GM19351 (cell line): ENCODE data around the gene FNDC8.
A peak's percentile ranks its signal among the peaks of the same experiment; 100 is the strongest.
"Not testable (repeated sequence)": the region's sequence is repeated elsewhere in the genome, so short reads cannot be mapped to it uniquely, and the experiment has no call there.

Source experiments
- ATAC-seq: cut with Tn5 transposase; IDR thresholded peaks from one replicate; pipeline ENCODE4 v1.9.1; 2021; ENCODE audit warnings: mild to moderate bottlenecking, moderate library complexity; ENCODE audit not compliant: unreplicated experiment

The FNDC8 gene

DNA sequence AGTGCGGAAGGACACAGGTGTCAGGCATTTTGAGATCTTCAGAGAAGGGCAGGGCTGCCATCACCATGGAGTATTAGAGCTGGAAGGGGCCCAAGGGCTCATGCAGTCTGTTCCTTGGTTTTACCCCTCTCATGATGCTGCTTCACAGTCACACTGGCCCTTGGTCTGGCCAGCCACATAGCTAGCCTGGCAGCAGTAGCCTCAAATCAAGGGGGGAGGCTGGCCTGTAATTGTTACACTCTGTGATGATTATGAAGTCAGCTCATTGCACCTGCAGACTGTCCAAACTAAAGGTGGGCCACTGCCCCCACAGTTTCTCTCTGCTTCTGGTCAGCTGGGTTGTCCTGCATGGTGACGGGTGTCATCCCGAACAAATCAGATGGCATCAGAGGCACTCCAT is at the start of gene FNDC8:
Gene FNDC8, plus strand, starts transcription at position 301 of the 400 bp plus-strand sequence. Its CDS starts 79 bp downstream, at position 380.
- ATAC-seq, result no peak

DNA sequence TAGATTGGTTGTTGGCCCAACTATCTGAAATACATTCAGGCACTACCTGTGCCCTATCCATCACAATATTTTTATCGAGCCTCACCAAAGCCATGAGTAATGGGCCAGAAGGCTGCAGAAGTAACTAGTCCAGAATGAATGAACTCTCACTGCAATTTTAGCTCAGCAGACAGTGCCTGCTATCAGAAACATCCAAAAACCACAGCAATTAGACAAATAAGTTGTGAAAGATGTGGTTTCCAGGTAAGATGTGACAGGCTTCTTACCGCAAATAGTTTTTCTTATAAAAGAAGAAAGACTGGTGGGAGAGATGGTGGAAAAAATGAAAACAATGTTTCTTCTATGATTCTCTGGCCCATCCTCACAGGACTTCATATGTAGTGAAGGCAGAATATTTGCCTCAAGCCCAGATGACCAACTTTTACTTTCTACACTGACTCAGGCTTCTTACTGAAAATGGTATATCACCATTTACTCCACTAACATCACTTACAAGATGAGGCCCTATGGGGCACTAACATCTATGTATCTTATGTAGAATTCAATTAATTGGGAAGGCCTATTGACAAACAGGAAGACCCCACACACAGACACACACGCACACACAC is 48.1 kb upstream of the FNDC8 start:
- ATAC-seq, result no peak

DNA sequence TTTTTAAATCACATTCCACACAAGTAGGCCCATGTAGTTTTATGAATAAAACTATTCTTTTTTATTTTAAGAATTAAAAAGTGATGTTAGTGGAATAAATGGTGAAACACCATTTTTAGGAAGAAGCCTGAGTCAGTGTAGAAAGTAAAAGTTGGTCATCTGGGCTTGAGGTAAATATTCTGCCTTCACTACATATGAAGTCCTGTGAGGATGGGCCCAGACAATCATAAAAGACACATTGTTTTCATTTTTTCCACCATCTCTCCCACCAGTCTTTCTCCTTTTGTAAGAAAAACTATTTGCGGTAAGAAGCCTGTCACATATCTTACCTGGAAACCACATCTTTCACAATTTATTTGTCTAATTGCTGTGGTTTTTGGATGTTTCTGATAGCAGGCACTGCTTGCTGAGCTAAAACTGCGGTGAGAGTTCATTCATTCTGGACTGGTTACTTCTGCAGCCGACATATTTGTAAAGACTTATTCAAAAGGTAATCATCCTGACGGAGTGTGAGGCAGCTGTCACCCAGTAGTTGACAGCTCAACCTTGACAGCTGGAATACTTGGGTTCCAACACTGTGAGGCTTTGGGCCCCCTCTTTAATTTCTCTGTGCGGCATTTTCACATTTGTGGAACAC is 47.3 kb upstream of the FNDC8 start:
- ATAC-seq, result no peak

DNA sequence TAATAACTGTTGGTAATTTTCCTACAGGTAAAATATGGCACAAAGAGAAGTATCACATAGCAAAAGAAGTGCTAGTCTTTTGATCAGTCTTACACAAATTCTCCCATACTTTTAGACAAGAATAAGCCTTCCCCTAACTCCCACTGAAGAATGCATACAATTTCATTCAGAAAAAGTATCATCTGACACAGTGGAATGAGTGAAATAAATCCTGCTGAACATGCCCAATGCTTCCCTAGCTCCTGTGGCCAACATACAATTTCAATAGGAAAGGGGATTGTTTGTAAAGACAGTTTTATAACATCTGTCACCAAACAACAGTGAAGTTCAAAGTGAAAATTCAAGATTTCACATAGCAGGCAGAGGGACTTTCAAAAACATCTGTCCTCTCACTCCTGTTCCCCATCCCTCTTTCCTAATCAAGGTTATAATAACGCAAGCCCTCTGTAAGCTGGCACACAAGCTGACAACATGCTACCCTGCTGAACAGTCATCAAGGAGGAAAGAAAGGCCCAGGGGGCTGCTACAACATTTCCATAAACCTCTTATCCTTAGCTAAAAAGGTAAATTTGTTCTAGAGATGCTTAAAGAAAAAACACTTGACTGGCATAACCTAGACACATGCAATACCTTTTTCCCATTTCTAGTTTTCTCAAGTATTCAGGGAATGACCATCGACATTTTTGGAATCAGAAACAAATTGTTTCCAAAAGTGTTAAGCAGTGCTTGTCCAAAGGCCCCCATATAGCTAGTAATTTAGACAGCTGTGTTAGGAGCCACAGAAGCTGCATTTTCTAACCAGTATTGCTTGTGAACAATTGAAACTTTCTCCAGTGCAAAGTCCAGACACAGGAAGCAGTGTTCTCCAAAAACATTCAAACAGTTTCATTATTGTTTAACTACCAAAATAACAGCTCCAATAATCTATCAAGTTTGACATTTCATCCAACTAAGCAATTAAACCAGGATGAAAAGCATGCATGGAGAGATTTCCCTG is 46.4 kb upstream of the FNDC8 start:
- ATAC-seq, result no peak

DNA sequence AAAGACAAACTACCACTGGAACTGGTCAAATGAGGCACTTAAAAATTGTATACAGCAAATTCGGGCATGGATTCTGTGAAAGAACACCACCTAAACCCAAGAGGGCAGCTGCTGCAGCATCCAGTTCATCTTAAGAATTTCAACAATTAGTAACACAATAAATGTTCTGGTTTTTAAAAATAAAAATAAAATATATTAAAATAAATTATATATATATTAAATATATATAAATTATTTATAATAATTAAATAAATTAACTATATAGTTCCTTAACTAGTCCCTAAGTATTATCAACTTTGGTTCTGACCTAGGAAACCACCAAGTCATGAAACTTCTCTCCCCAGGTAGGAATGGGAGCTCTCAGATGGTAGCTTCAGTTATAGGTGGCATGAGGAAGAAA is 44.5 kb upstream of the FNDC8 start:
- ATAC-seq, result no peak

DNA sequence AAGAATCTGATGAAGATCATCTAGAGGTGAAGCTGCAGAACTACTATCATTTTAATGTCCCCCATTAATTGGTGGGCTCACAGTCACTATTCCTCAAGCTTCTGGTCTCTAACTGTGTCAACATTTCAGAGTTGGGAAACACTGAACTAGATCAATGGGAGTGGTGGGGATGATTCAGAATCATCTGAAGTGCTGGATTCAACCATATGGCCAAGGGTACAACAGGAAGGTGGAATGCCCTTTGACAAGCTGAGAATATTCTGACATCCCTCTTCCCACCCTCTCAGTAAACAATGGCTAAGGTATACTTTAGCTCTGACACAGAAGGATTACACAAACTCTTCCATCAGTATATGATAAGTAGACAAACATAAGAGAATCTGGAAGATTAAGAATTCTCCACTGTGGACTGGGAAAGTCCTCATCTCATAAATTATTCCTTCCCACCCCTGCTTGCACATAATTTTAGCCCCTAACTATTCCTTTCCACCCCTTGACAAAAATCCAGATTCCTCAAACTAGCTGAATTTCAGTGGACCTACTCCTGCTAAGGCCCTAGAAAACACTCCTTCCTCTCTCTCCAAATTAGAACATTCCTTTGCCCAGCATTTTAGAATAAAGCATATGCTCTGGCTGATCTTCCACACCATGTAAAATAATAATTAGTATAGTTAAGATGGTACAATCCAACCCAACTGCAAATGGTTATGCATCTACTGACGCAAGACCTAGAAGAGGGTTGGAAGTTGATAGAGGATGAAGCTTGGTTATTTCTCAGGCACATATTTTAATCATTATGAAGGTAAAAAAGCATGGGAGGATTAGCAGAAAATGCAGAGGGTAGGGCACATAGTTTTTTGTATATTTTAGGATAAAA is 41.6 kb upstream of the FNDC8 start:
- no peak for ATAC-seq

DNA sequence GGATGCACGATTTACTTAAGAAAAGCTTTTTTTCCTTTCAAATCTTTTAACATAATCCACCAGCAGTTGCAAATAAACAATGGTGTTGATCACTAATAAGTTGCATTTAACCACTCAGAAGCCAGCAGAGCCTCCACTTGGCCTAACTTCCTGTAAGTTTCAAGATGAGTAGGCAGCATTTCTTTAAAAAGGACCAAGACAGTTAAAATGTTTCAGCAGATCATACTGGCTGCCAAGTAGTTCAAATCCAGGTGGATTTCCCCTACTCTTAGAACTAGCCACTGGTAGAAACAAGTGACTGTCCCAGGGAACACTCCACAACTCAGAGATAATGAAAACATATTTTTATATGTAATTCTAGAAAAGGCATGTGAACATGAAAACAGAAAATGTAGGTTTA is 40.9 kb upstream of the FNDC8 start:
- ATAC-seq, result no peak

DNA sequence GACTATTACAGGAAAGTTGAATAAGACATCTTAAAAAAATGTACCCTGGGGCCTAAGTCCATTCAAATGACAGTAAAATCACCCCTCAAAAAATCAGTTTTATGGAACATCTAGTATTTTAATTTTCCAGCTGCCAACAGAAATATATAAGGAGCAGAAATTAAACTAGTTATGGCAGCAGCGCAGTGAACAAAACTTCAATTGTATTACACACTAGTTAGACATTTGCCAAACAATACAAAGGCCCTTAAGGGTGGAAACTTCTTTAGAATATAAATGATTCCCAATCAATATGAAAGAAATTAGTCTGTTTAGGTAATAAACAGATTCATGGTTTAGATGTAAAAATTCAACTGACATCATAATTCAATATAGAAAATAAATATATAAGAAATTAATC is 39.8 kb upstream of the FNDC8 start:
- ATAC-seq, result no peak

DNA sequence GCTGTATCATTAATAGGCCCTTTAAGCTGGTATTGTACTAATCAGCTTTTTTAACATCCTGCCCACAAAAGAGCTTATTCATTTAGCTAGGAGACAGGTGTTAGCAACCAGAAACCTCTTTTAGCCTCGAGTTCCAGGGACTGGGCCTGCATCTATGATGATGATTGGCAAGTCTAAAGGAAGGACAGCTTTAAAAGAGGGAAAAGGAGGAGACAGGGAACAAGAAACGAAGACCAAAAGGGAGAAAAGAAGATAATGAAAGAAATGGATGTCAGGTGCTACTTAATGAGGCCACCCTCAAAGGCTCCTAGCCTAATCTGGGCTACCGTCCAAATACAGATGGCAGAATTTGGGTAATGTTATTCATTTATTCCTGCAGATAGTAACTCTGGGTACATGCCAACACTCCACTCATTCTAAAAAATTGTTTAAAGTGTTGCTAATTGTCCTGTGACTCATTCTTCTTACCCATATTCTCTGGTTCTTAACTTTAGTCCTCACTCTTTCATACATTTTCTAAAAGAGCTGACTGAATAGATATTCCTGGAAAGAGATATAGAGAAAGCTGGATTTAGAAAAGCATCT is 39.2 kb upstream of the FNDC8 start:
- ATAC-seq, result no peak

DNA sequence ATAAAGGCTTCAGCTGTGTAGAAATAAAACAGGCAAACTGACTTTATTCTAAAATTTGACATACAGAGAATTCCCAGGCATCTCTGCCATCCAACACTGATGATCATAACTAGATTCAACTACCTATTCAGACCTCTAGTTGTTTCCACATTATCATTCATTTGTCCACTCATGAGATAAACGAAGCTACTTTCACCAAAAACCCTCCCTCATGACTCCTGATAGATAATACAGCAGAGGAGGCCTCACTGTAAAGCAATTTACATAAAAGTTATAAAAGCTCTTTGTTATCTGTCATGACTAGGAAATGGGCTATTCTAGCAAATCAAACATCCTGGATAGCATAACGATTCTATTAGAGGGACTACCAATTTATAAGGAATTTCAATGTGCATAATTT is 38.3 kb upstream of the FNDC8 start:
- ATAC-seq, result no peak

DNA sequence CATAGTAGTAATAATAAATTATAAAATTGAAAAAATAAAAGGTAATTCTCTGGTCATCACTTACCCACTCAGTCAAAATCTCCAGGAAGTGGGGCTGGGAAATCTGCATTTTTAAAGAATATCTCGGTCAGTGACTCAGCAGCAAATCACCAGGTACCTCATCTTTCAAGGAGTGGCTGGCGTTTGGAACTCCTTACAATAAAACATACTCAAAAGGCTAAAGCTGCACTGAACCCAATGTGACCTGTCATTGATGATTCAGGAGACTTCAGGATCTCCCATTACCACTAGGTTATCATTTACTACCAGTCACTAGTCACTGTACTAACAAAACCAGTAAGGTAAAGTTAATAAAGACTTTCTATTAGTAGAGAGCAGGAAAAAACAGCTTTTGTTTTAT is 36.4 kb upstream of the FNDC8 start:
- ATAC-seq, result no peak

DNA sequence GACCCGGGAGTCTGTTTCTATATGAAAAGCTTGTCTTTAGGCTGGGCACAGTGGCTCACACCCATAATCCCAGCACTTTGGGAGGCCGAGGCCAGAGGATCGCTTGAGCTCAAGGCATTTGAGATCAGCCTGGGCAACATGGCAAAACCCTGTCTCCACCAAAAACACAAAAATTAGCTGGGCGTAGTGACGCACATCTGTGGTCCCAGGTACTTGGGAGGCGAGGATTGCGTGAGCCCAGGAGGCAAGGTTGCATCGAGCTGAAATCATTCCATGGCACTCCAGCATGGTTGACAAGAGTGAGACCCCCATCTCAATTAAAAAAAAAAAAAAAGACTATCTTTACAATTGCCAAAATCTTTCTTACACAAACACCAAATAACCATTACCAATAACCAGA is 35.3 kb upstream of the FNDC8 start:
- no peak for ATAC-seq

DNA sequence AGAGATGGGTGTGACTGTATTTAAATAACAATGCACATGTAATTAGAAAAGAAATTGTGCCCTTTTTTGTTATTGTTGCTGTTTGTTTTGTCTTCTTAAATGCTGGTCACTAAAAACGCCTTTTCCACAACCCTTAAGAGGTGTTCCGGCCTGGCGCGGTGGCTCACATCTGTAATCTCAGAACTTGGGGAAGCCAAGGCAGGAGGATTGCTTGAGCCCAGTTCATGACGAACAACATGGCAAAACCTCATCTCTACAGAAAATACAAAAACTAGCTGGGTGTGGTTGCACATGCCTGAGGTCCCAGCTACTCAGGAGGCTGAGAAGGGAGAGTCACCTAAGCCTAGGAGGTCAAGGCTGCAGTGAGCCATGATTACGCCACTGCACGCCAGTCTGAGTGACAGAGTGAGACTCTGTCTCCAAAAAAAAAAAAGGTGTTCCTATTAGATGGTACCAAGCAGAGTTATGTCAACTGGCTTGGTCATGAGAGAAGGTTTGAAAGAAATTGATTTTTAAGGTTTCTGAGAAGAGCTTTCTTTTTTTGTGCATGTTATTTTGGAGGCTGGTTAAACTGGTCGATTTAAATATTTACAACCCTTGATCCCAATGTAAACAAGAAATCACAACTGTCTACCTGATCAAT is 34.4 kb upstream of the FNDC8 start:
- ATAC-seq, result no peak

DNA sequence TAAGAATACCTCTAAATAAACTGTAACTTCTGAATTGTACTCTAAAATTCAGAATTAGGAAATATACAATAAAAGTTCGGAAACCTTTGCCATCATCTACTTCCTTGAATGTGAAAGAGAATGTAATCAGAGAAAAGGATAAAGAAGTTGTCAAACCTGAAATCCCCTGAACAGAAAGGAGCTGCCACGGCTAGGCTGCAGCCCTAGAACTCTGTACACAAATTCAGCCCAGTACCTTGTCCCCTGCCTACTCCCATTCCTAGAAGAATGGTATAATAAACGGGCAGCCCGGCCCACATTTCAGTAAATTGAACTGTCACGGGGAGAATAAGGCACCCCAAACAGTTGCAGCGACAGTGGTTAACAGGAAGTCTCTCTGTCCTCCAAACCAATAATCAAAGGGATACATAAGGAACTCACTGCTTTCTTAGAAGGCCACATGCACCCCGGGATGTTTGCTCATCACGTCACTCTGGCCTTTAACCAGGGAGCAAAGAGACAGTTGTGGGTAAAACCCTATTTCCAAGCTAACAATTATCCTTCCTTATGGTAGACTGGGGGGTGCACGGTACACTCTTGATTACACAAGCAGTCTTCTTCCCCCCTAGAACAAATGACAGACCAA is 33.6 kb upstream of the FNDC8 start:
- ATAC-seq, result no peak

DNA sequence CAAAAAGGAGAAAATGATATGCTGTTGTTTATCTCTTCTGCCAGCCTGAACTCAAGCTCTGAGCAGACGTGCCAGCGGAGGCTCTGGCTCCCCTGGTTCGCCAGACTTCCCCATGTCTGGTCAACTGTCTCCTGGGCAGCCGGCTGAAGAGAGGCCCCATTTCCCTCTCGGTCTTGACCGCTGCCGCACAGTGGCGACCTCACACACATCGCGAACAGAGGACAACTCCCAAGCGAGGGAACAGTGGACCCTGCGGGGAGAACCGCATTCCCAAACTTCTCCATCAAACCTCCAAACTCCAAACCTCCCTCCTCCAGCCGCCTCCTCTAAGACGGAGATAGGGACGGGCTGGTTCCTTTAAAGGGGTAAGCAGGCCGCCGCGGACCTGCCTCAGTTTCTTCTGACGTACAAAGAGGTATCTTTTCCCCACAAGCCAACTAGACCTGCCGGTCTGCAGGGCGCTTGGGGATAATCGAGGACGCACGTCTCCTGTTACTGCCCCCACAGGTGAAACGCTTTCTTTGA is 33.0 kb upstream of the FNDC8 start:
- peak; percentile 21 for ATAC-seq

DNA sequence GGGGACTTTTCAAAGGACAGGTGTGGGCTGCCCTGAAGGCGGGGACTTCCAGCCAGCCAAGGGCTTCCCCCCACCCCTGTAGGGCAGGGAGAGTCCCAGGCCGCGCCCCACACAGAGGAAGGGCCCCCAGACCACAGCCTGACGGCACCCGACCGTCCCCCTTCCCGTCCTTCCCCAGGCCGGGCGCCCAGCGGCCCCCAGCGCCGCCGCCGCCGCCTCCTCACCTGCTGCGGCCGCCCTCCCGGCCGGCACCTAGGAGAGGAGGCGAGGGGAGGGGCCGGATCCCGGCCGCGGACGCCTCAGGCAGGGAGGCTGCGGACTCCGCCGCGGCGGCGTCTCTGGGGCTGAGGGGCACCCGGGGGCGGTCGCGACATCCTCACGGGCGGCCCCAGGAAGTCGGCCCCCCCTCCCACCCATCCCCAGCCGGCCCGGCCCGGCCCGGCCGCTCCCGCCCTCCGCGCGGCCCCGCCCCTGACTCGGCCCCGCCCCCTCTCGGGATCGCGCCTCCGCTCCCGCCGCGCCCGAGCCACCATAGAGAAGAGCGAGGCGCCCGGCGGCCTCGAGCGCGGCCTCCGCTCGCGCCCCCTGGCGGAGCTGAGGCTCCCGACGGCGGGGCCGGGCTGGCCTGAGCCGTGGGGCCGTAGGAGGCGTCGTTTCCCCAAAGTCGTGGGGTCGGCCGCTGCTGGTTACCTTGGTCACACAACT is 32.4 kb upstream of the FNDC8 start:
- ATAC-seq, result peak; percentile 64

DNA sequence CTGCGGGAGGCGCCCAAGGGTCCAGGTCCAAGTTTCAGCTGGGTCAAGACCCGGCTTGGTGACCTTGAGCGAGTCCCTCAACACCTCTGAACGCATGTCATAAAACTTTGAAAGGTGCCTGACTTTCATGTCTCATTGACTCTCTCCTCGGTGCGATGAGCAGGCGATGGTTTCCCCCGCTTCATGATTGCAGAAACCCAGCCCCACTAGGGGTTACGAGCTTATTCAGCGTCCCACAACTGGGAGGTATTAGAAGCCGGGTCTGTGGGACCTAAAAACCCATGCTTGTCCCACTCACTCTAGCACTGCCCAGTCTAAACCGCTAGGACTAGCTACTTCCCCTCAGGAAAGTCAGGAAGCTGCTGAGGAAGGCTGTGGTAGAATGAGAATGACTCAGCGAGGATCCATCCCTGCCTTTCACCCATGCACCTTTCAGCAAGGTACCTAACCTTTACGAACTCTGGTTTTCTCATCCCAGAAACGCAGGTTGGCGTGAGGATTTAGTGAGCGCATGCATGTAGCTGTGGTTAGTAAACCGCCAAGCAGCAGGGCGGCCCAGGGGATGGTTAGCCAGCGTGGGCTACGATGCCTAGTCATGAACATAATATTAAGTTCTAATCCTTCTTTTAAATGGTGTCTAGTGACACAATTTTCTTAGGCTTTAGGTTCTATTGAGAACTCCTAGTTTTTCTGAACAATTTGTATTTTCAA is 31.7 kb upstream of the FNDC8 start:
- peak; percentile 22 for ATAC-seq

DNA sequence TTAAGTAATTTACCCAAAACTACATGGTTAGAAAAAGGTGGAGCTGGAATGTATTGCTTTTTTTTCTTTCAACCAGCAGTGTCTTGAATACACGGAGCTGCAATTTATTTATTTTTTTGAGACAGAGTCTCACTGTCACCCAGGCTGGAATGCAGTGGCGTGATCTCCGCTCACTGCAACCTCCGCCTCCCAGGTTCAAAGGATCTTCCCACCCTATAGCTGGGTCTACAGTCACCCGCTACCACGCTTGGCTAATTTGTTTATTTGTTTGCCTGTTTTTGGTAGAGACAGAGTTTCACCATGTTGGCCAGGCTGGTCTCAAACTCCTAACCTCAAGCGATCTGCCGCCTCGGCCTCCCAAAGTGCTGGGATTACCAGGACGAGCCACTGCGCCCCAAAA is 30.7 kb upstream of the FNDC8 start:
- not testable (repeated sequence) for ATAC-seq
